GM12892 (cell line): ENCODE data around the gene SLC48A1.

Experiments used
- DNase-seq: peaks from one replicate; pipeline ENCODE4 v3.0.0; 2011; ENCODE audit not compliant: insufficient read length
- FAIRE-seq: peaks from 2 replicates; lab custom pipeline; 2011; peaks lifted over from hg19 to GRCh38; lab: Jason Lieb, UNC
- POLR2A ChIP-seq: IDR thresholded peaks from 2 replicates; pipeline ENCODE4 v1.6.1; 2011; ENCODE audit warnings: low read depth, low read length, control low read depth
- POLR2AphosphoS5 ChIP-seq: IDR thresholded peaks from 2 replicates; pipeline ENCODE4 v1.6.1; 2011; ENCODE audit warnings: low read depth, low read length, control low read depth
- TAF1 ChIP-seq: IDR thresholded peaks from 2 replicates; pipeline ENCODE4 v1.6.1; 2011; ENCODE audit warnings: low read depth, mild to moderate bottlenecking, control low read depth, low read length, borderline replicate concordance

Gene SLC48A1

GRCh38 chr12:47783821-47784819 is 11.1 kb downstream of the SLC48A1 start:
- FAIRE-seq = no peak
- TF ChIP-seq TAF1 = no peak
- no peak for TF ChIP-seq POLR2AphosphoS5
- no peak for TF ChIP-seq POLR2A
- DNase-seq = no peak

GRCh38 chr12:47785036-47785886 is 12.2 kb downstream of the SLC48A1 start:
- no peak for DNase-seq
- TF ChIP-seq POLR2AphosphoS5 = no peak
- no peak for TF ChIP-seq POLR2A
- TF ChIP-seq TAF1 = no peak
- no peak for FAIRE-seq

GRCh38 chr12:47785887-47786661 is 13.0 kb downstream of the SLC48A1 start:
- no peak for FAIRE-seq
- TF ChIP-seq POLR2AphosphoS5 = no peak
- TF ChIP-seq POLR2A = no peak
- no peak for TF ChIP-seq TAF1
- no peak for DNase-seq

GRCh38 chr12:47786662-47787280 is 13.7 kb downstream of the SLC48A1 start:
- TF ChIP-seq POLR2A (no peak), TAF1 (no peak), POLR2AphosphoS5 (no peak)
- no peak for FAIRE-seq
- no peak for DNase-seq

GRCh38 chr12:47787596-47788319 is 14.7 kb downstream of the SLC48A1 start:
- TF ChIP-seq POLR2AphosphoS5 (no peak), POLR2A (no peak), TAF1 (no peak)
- no peak for FAIRE-seq

GRCh38 chr12:47789141-47789540 is 16.1 kb downstream of the SLC48A1 start:
- TF ChIP-seq TAF1 (no peak), POLR2AphosphoS5 (no peak), POLR2A (no peak)
- FAIRE-seq (no peak), DNase-seq (no peak)

More at GRCh38 chr12:47787596-47788319, 14.7 kb downstream of the SLC48A1 start:
- no peak for DNase-seq

- TF ChIP-seq POLR2A = no peak
- TF ChIP-seq TAF1 = no peak
- no peak for TF ChIP-seq POLR2AphosphoS5
- FAIRE-seq = no peak
- DNase-seq = no peak
These were observed 16.9 kb downstream of the SLC48A1 start for GRCh38 chr12:47789712-47790489.

- no peak for DNase-seq
- no peak for TF ChIP-seq POLR2AphosphoS5
- TF ChIP-seq TAF1 = no peak
- FAIRE-seq = no peak
These were observed 17.8 kb downstream of the SLC48A1 start for GRCh38 chr12:47790676-47791350.

GRCh38 chr12:47791351-47791746 is 18.3 kb downstream of the SLC48A1 start:
- TF ChIP-seq TAF1 (no peak), POLR2AphosphoS5 (no peak), POLR2A (no peak)
- DNase-seq (no peak), FAIRE-seq (no peak)
